Activated T-cell treated with anti-CD3 and anti-CD28 coated beads for 48 hours (primary cell): ENCODE measurements around the gene LAMP1.
"Not testable (repeated sequence)": the region's sequence is repeated elsewhere in the genome, so short reads cannot be mapped to it uniquely, and the experiment has no call there.

Experiments used
- DNase-seq: peaks from one replicate; pipeline ENCODE4 v3.0.0-alpha.2; 2020; ENCODE audit warnings: low read depth

Gene LAMP1

GRCh38 chr13:113296823-113297369 lies at the start of gene LAMP1:
Gene LAMP1, plus strand, starts transcription at chr13:113297239. Its CDS starts 196 bp downstream, at chr13:113297435.
- DNase-seq = peak; percentile 100

GRCh38 chr13:113252516-113253095 lies 44.4 kb upstream of the LAMP1 start:
- no peak for DNase-seq

- DNase-seq = not testable (repeated sequence)
These were observed 39.1 kb upstream of the LAMP1 start for GRCh38 chr13:113257908-113258307.

- no peak for DNase-seq
These were observed 38.6 kb upstream of the LAMP1 start for GRCh38 chr13:113258321-113259054.

- DNase-seq = no peak
These were observed 36.0 kb upstream of the LAMP1 start for GRCh38 chr13:113260996-113261395.

- DNase-seq = not testable (repeated sequence)
These were observed 34.0 kb upstream of the LAMP1 start for GRCh38 chr13:113263016-113263415.

GRCh38 chr13:113267642-113268405 lies 29.2 kb upstream of the LAMP1 start:
- no peak for DNase-seq

- no peak for DNase-seq
These were observed 25.0 kb upstream of the LAMP1 start for GRCh38 chr13:113272031-113272430.

GRCh38 chr13:113272701-113273181 lies 24.3 kb upstream of the LAMP1 start:
- DNase-seq = no peak

GRCh38 chr13:113273321-113273720 lies 23.7 kb upstream of the LAMP1 start:
- no peak for DNase-seq

GRCh38 chr13:113273851-113274590 lies 23.0 kb upstream of the LAMP1 start:
- DNase-seq = no peak

- DNase-seq = no peak
These were observed 22.3 kb upstream of the LAMP1 start for GRCh38 chr13:113274721-113275120.

- DNase-seq = no peak
These were observed 21.7 kb upstream of the LAMP1 start for GRCh38 chr13:113275387-113275786.

- DNase-seq = no peak
These were observed 16.9 kb upstream of the LAMP1 start for GRCh38 chr13:113280126-113280525.

GRCh38 chr13:113283904-113284303 lies 13.1 kb upstream of the LAMP1 start:
- no peak for DNase-seq

- DNase-seq = no peak
These were observed 8.2 kb upstream of the LAMP1 start for GRCh38 chr13:113288880-113289279.

GRCh38 chr13:113291129-113291528 lies 5.9 kb upstream of the LAMP1 start:
- DNase-seq = no peak

- no peak for DNase-seq
These were observed 4.8 kb upstream of the LAMP1 start for GRCh38 chr13:113292021-113292862.

- no peak for DNase-seq
These were observed 3.4 kb upstream of the LAMP1 start for GRCh38 chr13:113293686-113294085.

GRCh38 chr13:113295776-113296175 lies 1.3 kb upstream of the LAMP1 start:
- DNase-seq = no peak
